HL-60 (cell line): ENCODE measurements around the gene ATP13A1.
"Not testable (repeated sequence)": the region's sequence is repeated elsewhere in the genome, so short reads cannot be mapped to it uniquely, and the experiment has no call there.

ENCODE experiments used
- DNase-seq, 2 experiments: peaks; one replicate each; pipeline ENCODE4 v3.0.0-alpha.2; 2010 to 2020; ENCODE audit warnings: low read depth in 1 of 2, low spot score in 1 of 2
- H3K27ac ChIP-seq: fragments of 250-450 bp; sonication (Bioruptor Pico); replicated peaks from 2 replicates; pipeline ENCODE4 v1.5.1; 2020; ENCODE audit warnings: mild to moderate bottlenecking, moderate library complexity
- H3K27me3 ChIP-seq: fragments of 250-450 bp; sonication (Bioruptor Pico); 2 replicates; pipeline ENCODE4 v1.5.1; 2021; ENCODE audit warnings: mild to moderate bottlenecking, moderate library complexity; ENCODE audit not compliant: insufficient read depth, poor library complexity, severe bottlenecking
- H3K4me3 ChIP-seq: replicated peaks from 2 replicates; pipeline ENCODE4 v1.5.1; 2011; ENCODE audit warnings: mild to moderate bottlenecking, control low read depth, low read length; ENCODE audit not compliant: insufficient read depth
- GABPA ChIP-seq: IDR thresholded peaks from 2 replicates; pipeline ENCODE4 v1.6.1; 2012; ENCODE audit warnings: low read depth
- POLR2AphosphoS5 ChIP-seq: IDR thresholded peaks from 2 replicates; pipeline ENCODE4 v1.6.1; 2012; ENCODE audit warnings: low read depth
- SPI1 ChIP-seq: IDR thresholded peaks from 2 replicates; pipeline ENCODE4 v1.6.1; 2012; ENCODE audit warnings: low read depth, mild to moderate bottlenecking, borderline replicate concordance
- TF ChIP-seq, protein P1 (sequence below): IDR thresholded peaks from 2 replicates; pipeline ENCODE4 v1.6.1; 2012; ENCODE audit warnings: low read depth; ENCODE audit not compliant: insufficient replicate concordance
- TF ChIP-seq, protein P2 (sequence below): IDR thresholded peaks from one replicate; pipeline ENCODE4 v1.5.1; 2011; ENCODE audit warnings: low read length, control low read depth, inconsistent platforms; ENCODE audit not compliant: insufficient read depth

The ATP13A1 gene

DNA sequence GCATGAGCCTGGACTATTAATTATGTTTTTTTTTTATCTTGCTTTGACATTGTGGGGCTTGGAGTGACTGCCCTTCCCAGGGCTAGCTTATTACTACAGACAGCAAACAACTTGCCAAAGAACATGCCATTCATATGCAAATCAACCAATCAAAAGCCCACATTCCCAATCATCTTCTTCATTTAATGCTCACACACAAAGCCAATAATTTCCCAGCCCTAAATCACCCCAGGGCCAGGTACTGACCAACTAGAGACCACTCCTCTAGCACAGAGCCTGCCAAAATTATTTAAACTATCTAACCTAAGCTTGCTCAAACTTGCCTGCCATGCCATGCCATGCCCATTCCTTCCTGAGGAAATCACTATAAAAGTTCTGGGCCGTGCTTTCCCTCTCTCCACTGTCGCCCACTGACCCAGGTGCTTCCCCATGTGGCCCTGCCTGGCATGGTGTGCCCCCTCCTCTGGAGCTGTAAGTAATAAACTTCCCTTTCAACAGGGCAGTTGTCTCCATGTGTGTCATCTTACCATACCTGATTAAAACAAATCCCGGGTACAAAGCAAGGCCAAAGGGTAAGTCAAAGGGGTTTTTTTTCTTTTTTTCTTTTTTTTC lies 60.7 kb downstream of the ATP13A1 start:
- Histone ChIP-seq H3K27ac (no peak overlapping the region), H3K27me3 (no peaks in the 10 kb centered on the region), H3K4me3 (no peak overlapping the region)
- no peak for TF ChIP-seq GABPA
- TF ChIP-seq, protein P1, sequence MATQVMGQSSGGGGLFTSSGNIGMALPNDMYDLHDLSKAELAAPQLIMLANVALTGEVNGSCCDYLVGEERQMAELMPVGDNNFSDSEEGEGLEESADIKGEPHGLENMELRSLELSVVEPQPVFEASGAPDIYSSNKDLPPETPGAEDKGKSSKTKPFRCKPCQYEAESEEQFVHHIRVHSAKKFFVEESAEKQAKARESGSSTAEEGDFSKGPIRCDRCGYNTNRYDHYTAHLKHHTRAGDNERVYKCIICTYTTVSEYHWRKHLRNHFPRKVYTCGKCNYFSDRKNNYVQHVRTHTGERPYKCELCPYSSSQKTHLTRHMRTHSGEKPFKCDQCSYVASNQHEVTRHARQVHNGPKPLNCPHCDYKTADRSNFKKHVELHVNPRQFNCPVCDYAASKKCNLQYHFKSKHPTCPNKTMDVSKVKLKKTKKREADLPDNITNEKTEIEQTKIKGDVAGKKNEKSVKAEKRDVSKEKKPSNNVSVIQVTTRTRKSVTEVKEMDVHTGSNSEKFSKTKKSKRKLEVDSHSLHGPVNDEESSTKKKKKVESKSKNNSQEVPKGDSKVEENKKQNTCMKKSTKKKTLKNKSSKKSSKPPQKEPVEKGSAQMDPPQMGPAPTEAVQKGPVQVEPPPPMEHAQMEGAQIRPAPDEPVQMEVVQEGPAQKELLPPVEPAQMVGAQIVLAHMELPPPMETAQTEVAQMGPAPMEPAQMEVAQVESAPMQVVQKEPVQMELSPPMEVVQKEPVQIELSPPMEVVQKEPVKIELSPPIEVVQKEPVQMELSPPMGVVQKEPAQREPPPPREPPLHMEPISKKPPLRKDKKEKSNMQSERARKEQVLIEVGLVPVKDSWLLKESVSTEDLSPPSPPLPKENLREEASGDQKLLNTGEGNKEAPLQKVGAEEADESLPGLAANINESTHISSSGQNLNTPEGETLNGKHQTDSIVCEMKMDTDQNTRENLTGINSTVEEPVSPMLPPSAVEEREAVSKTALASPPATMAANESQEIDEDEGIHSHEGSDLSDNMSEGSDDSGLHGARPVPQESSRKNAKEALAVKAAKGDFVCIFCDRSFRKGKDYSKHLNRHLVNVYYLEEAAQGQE = no peak
- TF ChIP-seq POLR2AphosphoS5 = no peak
- no peak for TF ChIP-seq SPI1
- TF ChIP-seq, protein P2, sequence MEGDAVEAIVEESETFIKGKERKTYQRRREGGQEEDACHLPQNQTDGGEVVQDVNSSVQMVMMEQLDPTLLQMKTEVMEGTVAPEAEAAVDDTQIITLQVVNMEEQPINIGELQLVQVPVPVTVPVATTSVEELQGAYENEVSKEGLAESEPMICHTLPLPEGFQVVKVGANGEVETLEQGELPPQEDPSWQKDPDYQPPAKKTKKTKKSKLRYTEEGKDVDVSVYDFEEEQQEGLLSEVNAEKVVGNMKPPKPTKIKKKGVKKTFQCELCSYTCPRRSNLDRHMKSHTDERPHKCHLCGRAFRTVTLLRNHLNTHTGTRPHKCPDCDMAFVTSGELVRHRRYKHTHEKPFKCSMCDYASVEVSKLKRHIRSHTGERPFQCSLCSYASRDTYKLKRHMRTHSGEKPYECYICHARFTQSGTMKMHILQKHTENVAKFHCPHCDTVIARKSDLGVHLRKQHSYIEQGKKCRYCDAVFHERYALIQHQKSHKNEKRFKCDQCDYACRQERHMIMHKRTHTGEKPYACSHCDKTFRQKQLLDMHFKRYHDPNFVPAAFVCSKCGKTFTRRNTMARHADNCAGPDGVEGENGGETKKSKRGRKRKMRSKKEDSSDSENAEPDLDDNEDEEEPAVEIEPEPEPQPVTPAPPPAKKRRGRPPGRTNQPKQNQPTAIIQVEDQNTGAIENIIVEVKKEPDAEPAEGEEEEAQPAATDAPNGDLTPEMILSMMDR = no peak
- DNase-seq = no peak

DNA sequence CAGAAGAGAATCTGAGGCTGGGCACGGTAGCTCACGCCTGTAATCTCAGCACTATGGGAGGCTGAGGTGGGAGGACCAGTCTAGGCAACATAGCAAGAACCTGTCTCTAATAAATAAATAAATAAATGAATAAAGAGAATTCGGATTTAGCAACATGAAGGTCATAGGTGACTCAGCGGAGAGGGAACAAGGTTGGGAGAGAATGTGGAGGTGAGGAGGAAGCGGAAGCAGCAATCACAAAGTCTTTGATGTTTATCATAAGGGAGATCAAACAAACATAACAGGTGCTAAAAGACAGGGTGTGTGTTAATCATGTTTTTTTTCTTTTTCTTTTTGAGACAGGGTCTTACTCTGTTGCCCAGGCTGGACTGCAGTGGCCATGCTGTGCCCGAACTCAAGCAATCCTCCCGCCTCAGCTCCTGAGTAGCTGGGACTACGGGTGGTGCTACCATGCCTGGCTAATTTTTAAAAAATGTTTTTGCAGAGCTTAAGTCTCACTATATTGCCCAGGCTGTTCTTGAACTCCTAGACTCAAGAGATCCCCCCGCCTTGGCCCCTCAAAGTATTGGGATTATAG lies 61.3 kb downstream of the ATP13A1 start:
- no peak for DNase-seq
- Histone ChIP-seq H3K27ac (no peak overlapping the region), H3K4me3 (no peak overlapping the region), H3K27me3 (no peaks in the 10 kb centered on the region)
- TF ChIP-seq POLR2AphosphoS5 = no peak

DNA sequence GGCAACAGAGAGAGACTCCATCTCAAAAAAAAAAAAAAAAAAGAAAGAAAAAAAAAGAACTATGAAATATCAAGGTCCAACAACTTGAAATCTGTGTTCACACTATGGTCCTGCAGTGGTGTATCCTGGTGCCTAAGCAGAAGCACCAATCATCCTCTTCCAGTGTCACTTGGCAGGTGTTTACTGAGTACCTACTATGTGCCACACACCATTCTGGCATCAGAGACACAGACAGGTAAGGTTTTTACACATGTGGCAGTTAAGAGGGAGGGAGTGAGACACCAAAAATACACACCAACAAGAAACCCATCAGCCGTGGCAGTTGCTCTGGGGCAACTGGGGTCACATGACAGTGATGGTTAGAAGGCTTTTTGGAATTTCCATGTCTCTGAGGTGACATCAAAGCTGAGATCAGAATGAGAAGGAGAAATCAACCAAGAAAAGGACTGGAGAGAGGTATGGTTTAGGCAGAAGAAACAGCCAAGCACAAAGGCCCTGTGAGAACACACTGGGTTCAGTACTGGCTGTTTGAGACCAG lies 62.6 kb downstream of the ATP13A1 start:
- no peak overlapping the region for H3K27ac ChIP-seq

DNA sequence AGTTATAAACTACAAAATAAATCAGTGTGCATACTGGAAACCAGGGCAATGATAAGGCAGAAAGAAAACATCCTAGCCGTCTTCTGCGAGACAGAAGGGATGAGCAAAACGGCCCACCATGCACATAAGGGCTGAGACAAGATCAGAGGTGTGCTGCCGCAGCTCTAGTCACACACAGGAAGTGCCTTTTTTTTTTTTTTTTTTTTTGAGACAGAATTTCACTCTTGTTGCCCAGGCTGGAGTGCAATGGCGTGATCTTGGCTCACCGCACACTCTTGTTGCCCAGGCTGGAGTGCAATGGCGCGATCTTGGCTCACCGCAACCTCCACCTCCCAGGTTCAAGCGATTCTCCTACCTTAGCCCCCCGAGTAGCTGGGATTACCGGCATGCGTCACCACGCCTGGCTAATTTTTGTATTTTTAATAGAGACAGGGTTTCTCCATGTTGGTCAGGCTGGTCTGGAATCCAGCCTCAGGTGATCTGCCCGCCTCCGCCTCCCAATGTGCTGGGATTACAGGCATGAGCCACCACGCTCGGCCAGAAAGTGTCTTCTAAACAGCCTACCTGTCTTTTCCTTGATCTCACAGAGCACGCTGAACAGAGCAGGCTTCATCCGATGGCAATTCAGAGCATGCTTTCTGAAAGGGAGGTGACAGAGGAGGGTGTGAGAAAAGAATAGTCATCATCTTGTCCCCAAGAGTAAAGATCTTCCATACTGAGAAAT lies 64.6 kb downstream of the ATP13A1 start:
- H3K4me3 ChIP-seq, H3K27ac ChIP-seq, DNase-seq, H3K27me3 ChIP-seq: not testable (repeated sequence)

More for the DNA sequence above, 62.6 kb downstream of the ATP13A1 start:
- TF ChIP-seq POLR2AphosphoS5 = no peak
- Histone ChIP-seq H3K27me3 (no peaks in the 10 kb centered on the region), H3K4me3 (no peak overlapping the region)
- DNase-seq = no peak

DNA sequence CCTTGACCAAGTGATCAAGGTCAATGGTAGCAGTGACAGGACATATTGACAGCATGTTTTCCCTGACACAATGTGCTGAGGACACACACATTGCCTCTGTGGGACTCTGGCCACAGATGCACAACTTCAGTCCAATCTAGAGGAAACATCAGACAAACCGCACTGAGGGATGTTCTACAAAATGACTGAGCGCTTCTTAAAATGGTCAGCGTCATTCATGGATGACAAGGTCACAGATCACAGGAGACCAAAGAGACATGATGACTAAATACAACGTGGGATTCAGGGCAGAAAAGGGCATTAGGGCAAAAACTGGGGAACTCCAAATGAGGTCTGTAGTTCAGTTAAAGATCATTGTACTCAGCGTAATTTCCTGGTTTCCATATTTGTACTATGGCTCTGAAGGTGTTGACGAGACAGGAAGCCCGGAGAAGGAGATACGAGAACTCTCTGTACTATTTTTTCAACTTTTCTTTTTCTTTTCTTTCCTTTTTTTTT lies 65.6 kb downstream of the ATP13A1 start:
- H3K4me3 ChIP-seq = no peak overlapping the region
- TF ChIP-seq SPI1 (no peak), POLR2AphosphoS5 (no peak), GABPA (no peak)
- TF ChIP-seq, protein P2 = no peak
- TF ChIP-seq, protein P1 = no peak
- no peak for DNase-seq
- no peaks in the 10 kb centered on the region for H3K27me3 ChIP-seq
- no peak overlapping the region for H3K27ac ChIP-seq
